GM18520 (cell line): ENCODE results near the gene SLIT3.

Source experiments
- ATAC-seq: cut with Tn5 transposase; IDR thresholded peaks from one replicate; pipeline ENCODE4 v1.9.1; 2021; ENCODE audit not compliant: unreplicated experiment

SLIT3 gene

GRCh38 chr5:169272111-169272510 lies 28.8 kb downstream of the SLIT3 start:
- no peak for ATAC-seq

GRCh38 chr5:169270827-169271226 lies 30.1 kb downstream of the SLIT3 start:
- ATAC-seq = no peak

GRCh38 chr5:169268019-169268418 lies 32.9 kb downstream of the SLIT3 start:
- ATAC-seq = no peak

GRCh38 chr5:169265888-169266287 lies 35.1 kb downstream of the SLIT3 start:
- ATAC-seq = no peak

GRCh38 chr5:169263591-169263990 lies 37.3 kb downstream of the SLIT3 start:
- ATAC-seq = no peak

- ATAC-seq = no peak
These were observed 39.9 kb downstream of the SLIT3 start for GRCh38 chr5:169260896-169261569.

- ATAC-seq = no peak
These were observed 42.5 kb downstream of the SLIT3 start for GRCh38 chr5:169258372-169259000.

- ATAC-seq = no peak
These were observed 44.7 kb downstream of the SLIT3 start for GRCh38 chr5:169256191-169256590.

GRCh38 chr5:169253071-169253470 lies 47.9 kb downstream of the SLIT3 start:
- no peak for ATAC-seq

GRCh38 chr5:169251333-169252084 lies 49.4 kb downstream of the SLIT3 start:
- no peak for ATAC-seq

GRCh38 chr5:169250887-169251286 lies 50.1 kb downstream of the SLIT3 start:
- ATAC-seq = no peak

- ATAC-seq = no peak
These were observed 51.9 kb downstream of the SLIT3 start for GRCh38 chr5:169248996-169249395.

- ATAC-seq = no peak
These were observed 52.4 kb downstream of the SLIT3 start for GRCh38 chr5:169248550-169248949.

- ATAC-seq = no peak
These were observed 56.1 kb downstream of the SLIT3 start for GRCh38 chr5:169244812-169245211.

- no peak for ATAC-seq
These were observed 57.1 kb downstream of the SLIT3 start for GRCh38 chr5:169243651-169244422.

- ATAC-seq = no peak
These were observed 58.1 kb downstream of the SLIT3 start for GRCh38 chr5:169242849-169243186.

- no peak for ATAC-seq
These were observed 58.6 kb downstream of the SLIT3 start for GRCh38 chr5:169242175-169242848.

- ATAC-seq = no peak
These were observed 71.5 kb downstream of the SLIT3 start for GRCh38 chr5:169229342-169229892.

- no peak for ATAC-seq
These were observed 74.0 kb downstream of the SLIT3 start for GRCh38 chr5:169226895-169227294.

GRCh38 chr5:169225830-169226356 lies 75.0 kb downstream of the SLIT3 start:
- no peak for ATAC-seq
